OCI-LY1 (cell line): Measurements from ENCODE around the gene PAX6.

ENCODE experiments used
- H2AFZ ChIP-seq: fragments of 200-600 bp; sonication (generic), shearing (Covaris generic); 2 replicates; pipeline ENCODE4 v1.6.0; 2014; ENCODE audit warnings: antibody characterized with exemption, mild to moderate bottlenecking, low read length
- H3F3A ChIP-seq: fragments of 200-600 bp; sonication (generic), shearing (Covaris generic); 2 replicates; pipeline ENCODE4 v1.6.0; 2014; ENCODE audit warnings: mild to moderate bottlenecking, antibody characterized with exemption, low read length, moderate library complexity; ENCODE audit not compliant: insufficient read depth
- H3K27ac ChIP-seq: fragments of 200-600 bp; sonication (generic); 2 replicates; pipeline ENCODE4 v1.5.1; 2014; ENCODE audit warnings: low read length, mixed run types, mild to moderate bottlenecking, low read depth; ENCODE audit not compliant: poor library complexity, severe bottlenecking
- H3K27me3 ChIP-seq: fragments of 200-600 bp; sonication (generic); 2 replicates; pipeline ENCODE4 v1.6.0; 2014; ENCODE audit warnings: antibody characterized with exemption, mild to moderate bottlenecking, low read length, moderate library complexity; ENCODE audit not compliant: insufficient read depth
- H3K36me3 ChIP-seq: fragments of 200-600 bp; sonication (generic); 2 replicates; pipeline ENCODE4 v1.6.1; 2014; ENCODE audit warnings: mild to moderate bottlenecking, antibody characterized with exemption, low read length, moderate library complexity, mixed read lengths; ENCODE audit not compliant: insufficient read depth
- H3K4me1 ChIP-seq: fragments of 200-600 bp; sonication (generic); 2 replicates; pipeline ENCODE4 v1.5.1; 2014; ENCODE audit warnings: mild to moderate bottlenecking, low read length, moderate library complexity; ENCODE audit not compliant: insufficient read depth, severe bottlenecking
- H3K4me2 ChIP-seq: fragments of 200-600 bp; sonication (generic), shearing (Covaris generic); 2 replicates; pipeline ENCODE4 v1.6.1; 2014; ENCODE audit warnings: low read length
- H3K4me3 ChIP-seq: fragments of 200-600 bp; sonication (generic); 2 replicates; pipeline ENCODE4 v1.5.1; 2014; ENCODE audit warnings: low read length, low read depth, mild to moderate bottlenecking, mixed read lengths; ENCODE audit not compliant: poor library complexity, severe bottlenecking
- H3K79me2 ChIP-seq: fragments of 200-600 bp; shearing (Covaris generic); 2 replicates; pipeline ENCODE4 v1.6.1; 2016; ENCODE audit warnings: mixed run types, low read length, mixed read lengths; ENCODE audit not compliant: insufficient read depth
- H3K9ac ChIP-seq: fragments of 200-600 bp; sonication (generic), shearing (Covaris generic); 2 replicates; pipeline ENCODE4 v1.6.1; 2014; ENCODE audit warnings: mild to moderate bottlenecking, low read length, mixed read lengths
- H3K9me2 ChIP-seq: fragments of 200-600 bp; sonication (generic), shearing (Covaris generic); 2 replicates; pipeline ENCODE4 v1.6.1; 2014; ENCODE audit warnings: low read depth, mild to moderate bottlenecking, low read length, mixed read lengths
- H3K9me3 ChIP-seq: fragments of 200-600 bp; shearing (Covaris generic); 2 replicates; pipeline ENCODE4 v1.6.1; 2014; ENCODE audit warnings: low read length, mixed read lengths
- H4K20me1 ChIP-seq: fragments of 200-600 bp; sonication (generic), shearing (Covaris generic); 2 replicates; pipeline ENCODE4 v1.6.0; 2016; ENCODE audit warnings: mild to moderate bottlenecking, low read length; ENCODE audit not compliant: insufficient read depth
- EZH2 ChIP-seq: fragments of 200-600 bp; sonication (generic), shearing (Covaris generic); IDR thresholded peaks from 2 replicates; pipeline ENCODE4 v1.8.0; 2017; ENCODE audit warnings: borderline replicate concordance, mixed run types, mild to moderate bottlenecking, antibody characterized with exemption, low read length, moderate library complexity, mixed read lengths
- TF ChIP-seq, protein P1 (sequence below): fragments of 200-600 bp; sonication (generic), shearing (Covaris generic); IDR thresholded peaks from 2 replicates; pipeline ENCODE4 v1.5.1; 2017; ENCODE audit warnings: mild to moderate bottlenecking, antibody characterized with exemption, low read length, moderate library complexity, mixed read lengths

PAX6 gene

DNA sequence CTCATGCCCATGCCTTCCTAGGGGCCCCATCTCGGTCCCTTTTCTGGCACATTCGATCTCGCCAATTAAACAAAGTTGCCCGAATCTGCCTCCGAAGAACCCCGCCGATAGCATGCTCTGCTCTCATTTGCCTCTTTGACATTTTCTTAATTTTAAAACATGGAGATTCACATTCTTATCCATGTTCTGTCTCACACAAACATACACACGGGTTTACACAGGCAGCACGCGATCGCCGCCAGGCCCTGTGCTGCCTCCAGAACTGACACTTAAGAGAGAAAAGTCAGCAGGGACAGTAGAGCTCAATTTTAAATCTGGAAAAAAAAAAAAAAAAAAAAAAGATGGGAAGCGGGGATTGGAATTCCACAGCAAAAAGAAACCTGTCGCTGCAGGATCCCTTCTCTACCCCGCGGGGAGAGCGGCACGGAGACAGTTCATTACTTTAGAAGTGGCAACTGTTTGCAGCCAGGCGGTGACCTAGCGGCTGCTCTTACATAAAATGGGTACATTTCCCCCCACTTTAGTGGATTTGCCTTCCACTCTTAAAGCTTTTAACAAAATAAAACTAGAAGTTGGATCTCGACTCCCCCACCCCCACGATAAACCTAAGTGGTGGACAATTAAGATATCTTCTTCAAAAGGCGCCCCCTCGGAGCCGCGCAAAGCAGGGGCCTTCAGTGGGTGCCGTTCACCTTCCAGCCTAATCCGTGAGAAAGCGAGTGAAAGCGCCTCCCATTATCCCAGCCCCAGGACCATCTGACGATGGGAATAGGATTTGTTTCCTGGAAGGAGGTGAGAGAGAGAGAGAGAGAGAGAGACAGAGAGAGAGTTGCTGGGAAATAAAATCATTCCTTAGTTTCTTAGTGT is 13.7 kb downstream of the PAX6 start:
- no peaks in the 10 kb centered on the region for H3K36me3 ChIP-seq
- no peaks in the 10 kb centered on the region for H3K9me3 ChIP-seq
- no peak overlapping the region for H2AFZ ChIP-seq
- H3K27ac ChIP-seq: no peak overlapping the region
- H3K4me2 ChIP-seq: no peak overlapping the region
- H4K20me1 ChIP-seq: no peaks in the 10 kb centered on the region
- no peaks in the 10 kb centered on the region for H3K79me2 ChIP-seq
- H3K4me3 ChIP-seq: no peak overlapping the region
- no peaks in the 10 kb centered on the region for H3F3A ChIP-seq
- no peak for TF ChIP-seq EZH2
- TF ChIP-seq, protein P1, sequence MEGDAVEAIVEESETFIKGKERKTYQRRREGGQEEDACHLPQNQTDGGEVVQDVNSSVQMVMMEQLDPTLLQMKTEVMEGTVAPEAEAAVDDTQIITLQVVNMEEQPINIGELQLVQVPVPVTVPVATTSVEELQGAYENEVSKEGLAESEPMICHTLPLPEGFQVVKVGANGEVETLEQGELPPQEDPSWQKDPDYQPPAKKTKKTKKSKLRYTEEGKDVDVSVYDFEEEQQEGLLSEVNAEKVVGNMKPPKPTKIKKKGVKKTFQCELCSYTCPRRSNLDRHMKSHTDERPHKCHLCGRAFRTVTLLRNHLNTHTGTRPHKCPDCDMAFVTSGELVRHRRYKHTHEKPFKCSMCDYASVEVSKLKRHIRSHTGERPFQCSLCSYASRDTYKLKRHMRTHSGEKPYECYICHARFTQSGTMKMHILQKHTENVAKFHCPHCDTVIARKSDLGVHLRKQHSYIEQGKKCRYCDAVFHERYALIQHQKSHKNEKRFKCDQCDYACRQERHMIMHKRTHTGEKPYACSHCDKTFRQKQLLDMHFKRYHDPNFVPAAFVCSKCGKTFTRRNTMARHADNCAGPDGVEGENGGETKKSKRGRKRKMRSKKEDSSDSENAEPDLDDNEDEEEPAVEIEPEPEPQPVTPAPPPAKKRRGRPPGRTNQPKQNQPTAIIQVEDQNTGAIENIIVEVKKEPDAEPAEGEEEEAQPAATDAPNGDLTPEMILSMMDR: no peak
- H3K27me3 ChIP-seq: no peaks in the 10 kb centered on the region
- H3K9ac ChIP-seq: no peak overlapping the region
- no peaks in the 10 kb centered on the region for H3K4me1 ChIP-seq
- H3K9me2 ChIP-seq: no peaks in the 10 kb centered on the region

DNA sequence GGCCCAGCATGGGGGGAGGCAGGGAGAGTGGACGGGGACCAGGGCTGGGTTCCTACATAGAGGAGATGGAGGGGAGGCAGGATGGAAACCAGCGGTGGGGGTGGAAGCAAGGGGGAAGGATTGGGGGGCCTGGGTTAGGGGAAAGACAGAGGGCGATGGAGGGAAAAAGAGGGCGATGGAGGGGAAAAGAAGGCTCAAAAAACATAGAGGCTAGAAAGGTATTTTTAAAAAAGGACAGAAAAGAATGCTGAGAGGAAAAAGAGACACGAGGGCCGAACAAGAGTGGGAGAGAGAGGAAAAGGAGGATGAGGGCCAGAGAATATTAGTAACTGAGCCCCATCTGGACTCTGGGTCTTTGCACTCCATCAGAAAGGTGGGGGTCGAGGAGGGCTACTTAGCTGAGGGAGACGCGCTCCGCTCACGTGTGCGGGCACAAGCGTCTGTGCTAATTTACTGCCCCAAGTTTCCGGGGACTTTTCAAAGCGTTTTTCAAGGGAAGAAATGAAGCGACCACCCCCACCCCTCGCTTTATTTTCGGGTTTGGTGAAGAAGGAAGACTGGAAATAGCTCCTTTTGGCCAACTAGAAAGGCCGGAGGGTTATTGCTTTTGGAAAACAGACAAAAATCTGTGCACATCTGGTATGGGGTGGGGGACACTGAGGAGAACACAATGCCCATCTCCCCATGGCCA is 14.5 kb downstream of the PAX6 start:
- H3K4me3 ChIP-seq: no peak overlapping the region
- H3K9me2 ChIP-seq: no peaks in the 10 kb centered on the region
- TF ChIP-seq EZH2: no peak
- TF ChIP-seq, protein P1: no peak
- no peak overlapping the region for H3K27ac ChIP-seq
- no peaks in the 10 kb centered on the region for H3K36me3 ChIP-seq
- no peak overlapping the region for H2AFZ ChIP-seq
- no peaks in the 10 kb centered on the region for H4K20me1 ChIP-seq
- no peak overlapping the region for H3K4me2 ChIP-seq
- no peak overlapping the region for H3K9ac ChIP-seq
- no peaks in the 10 kb centered on the region for H3K79me2 ChIP-seq
- H3K4me1 ChIP-seq: no peaks in the 10 kb centered on the region
- H3K27me3 ChIP-seq: no peaks in the 10 kb centered on the region
- H3F3A ChIP-seq: no peaks in the 10 kb centered on the region
- H3K9me3 ChIP-seq: no peaks in the 10 kb centered on the region

DNA sequence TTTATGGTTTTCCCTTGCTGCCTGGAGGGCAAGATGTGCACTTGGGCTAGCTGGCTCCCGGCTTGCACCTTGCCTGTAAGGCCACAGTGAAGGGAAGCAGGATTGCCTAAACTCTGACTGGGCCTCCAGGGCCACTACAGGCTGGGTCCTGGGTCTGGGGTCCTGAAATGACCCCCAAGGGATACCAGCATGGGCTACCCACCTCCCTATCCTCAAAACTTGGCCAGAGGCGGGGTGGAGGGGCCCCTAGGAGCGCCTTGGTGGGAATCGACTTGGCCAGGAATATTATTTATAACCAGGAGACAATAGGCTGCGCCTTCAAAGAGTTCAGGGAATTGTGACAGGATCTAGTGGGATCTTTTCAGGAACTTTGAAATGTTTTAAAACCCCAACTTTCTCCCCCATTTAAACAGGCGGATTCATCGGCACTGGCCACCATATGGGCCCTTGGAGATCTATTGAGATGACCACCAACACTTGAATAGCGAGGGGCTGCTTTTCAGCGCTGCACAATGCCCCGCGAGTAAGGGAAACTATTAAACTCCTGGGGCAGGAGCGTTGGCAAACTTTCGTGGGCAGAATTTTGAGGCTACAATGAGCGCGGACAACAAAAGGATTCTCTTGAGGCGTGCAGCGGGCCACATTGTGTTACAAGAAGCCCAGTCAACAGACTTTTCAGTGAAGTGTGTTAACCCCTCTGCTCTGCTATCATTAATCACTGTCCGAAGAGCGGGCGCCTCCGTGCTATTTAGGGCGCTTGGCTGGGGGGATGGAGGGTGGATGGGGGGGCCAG is 15.2 kb downstream of the PAX6 start:
- no peaks in the 10 kb centered on the region for H3K27me3 ChIP-seq
- H4K20me1 ChIP-seq: no peaks in the 10 kb centered on the region
- H3K9ac ChIP-seq: no peak overlapping the region
- no peak overlapping the region for H2AFZ ChIP-seq
- H3K9me3 ChIP-seq: no peaks in the 10 kb centered on the region
- TF ChIP-seq, protein P1: no peak
- no peak for TF ChIP-seq EZH2
- no peak overlapping the region for H3K4me3 ChIP-seq
- no peak overlapping the region for H3K4me2 ChIP-seq
- H3K9me2 ChIP-seq: no peaks in the 10 kb centered on the region
- no peaks in the 10 kb centered on the region for H3K36me3 ChIP-seq
- no peak overlapping the region for H3K27ac ChIP-seq
- H3K4me1 ChIP-seq: no peaks in the 10 kb centered on the region
- no peaks in the 10 kb centered on the region for H3F3A ChIP-seq
- no peaks in the 10 kb centered on the region for H3K79me2 ChIP-seq
